ENCODE measurements around the gene VPS37B.
A peak's percentile ranks its signal among the peaks of the same experiment; 100 is the strongest.

The VPS37B gene

DNA sequence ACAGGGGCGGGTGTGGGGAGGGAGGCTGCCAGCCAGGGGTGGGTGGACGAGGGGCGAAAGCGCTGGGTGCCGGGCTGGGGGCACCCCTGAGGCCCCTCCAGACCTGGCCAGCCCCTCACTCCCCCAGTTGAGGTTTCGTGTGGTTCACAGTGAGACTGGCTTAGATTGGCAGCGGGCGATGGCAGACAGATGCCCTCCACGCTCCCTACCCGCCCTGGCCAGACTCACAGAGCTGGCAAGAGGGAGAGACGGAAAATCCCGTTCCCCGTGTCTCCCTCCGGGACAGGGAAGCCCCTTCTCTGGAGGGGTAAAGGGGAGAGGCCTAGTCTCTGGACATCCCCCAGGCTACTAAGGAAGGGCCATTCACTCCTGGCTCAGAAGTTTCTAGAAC is 33.2 kb upstream of the VPS37B start:
- DNase-seq (ENCODE audit: low read depth in 1 of 2, low spot score in 1 of 2): no peak
- no peak overlapping the region for H3K4me3 ChIP-seq (replicated peaks; ENCODE audit: insufficient read depth, low read length)
- TF ChIP-seq SPI1 (IDR thresholded peaks at IDR 0.05; ENCODE audit: borderline replicate concordance, low read depth): no peak
- TF ChIP-seq CTCF (IDR thresholded peaks at IDR 0.05; ENCODE audit: insufficient read depth, low read length): no peak
- TF ChIP-seq REST (IDR thresholded peaks at IDR 0.05; ENCODE audit: insufficient replicate concordance, low read depth): no peak
- TF ChIP-seq GABPA (IDR thresholded peaks at IDR 0.05; ENCODE audit: low read depth): no peak
- TF ChIP-seq POLR2AphosphoS5 (IDR thresholded peaks at IDR 0.05; ENCODE audit: low read depth): no peak
- H3K27me3 ChIP-seq (ENCODE audit: insufficient read depth, poor library complexity, severe bottlenecking): no peaks in the 10 kb centered on the region
- no peak overlapping the region for H3K27ac ChIP-seq (replicated peaks)

GRCh38 chr12:122928404-122929147 is 32.7 kb upstream of the VPS37B start:
- H3K27me3 ChIP-seq (ENCODE audit: insufficient read depth, poor library complexity, severe bottlenecking): no peaks in the 10 kb centered on the region
- TF ChIP-seq REST (IDR thresholded peaks at IDR 0.05; ENCODE audit: insufficient replicate concordance, low read depth) (no peak), GABPA (IDR thresholded peaks at IDR 0.05; ENCODE audit: low read depth) (no peak), SPI1 (IDR thresholded peaks at IDR 0.05; ENCODE audit: borderline replicate concordance, low read depth) (no peak), POLR2AphosphoS5 (IDR thresholded peaks at IDR 0.05; ENCODE audit: low read depth) (no peak), CTCF (IDR thresholded peaks at IDR 0.05; ENCODE audit: insufficient read depth, low read length) (no peak)
- no peak overlapping the region for H3K4me3 ChIP-seq (replicated peaks; ENCODE audit: insufficient read depth, low read length)
- DNase-seq (ENCODE audit: low read depth in 1 of 2, low spot score in 1 of 2): no peak
- no peak overlapping the region for H3K27ac ChIP-seq (replicated peaks)

- Histone ChIP-seq H3K4me3 (replicated peaks; ENCODE audit: insufficient read depth, low read length) (no peak overlapping the region), H3K27me3 (ENCODE audit: insufficient read depth, poor library complexity, severe bottlenecking) (no peaks in the 10 kb centered on the region), H3K27ac (replicated peaks) (no peak overlapping the region)
- no peak for DNase-seq (ENCODE audit: low read depth in 1 of 2, low spot score in 1 of 2)
- TF ChIP-seq POLR2AphosphoS5 (IDR thresholded peaks at IDR 0.05; ENCODE audit: low read depth): no peak
- TF ChIP-seq GABPA (IDR thresholded peaks at IDR 0.05; ENCODE audit: low read depth): no peak
- no peak for TF ChIP-seq REST (IDR thresholded peaks at IDR 0.05; ENCODE audit: insufficient replicate concordance, low read depth)
- TF ChIP-seq SPI1 (IDR thresholded peaks at IDR 0.05; ENCODE audit: borderline replicate concordance, low read depth): peak; percentile 44; the same call in 1 of the 2 replicates
- no peak for TF ChIP-seq CTCF (IDR thresholded peaks at IDR 0.05; ENCODE audit: insufficient read depth, low read length)
Observed at GRCh38 chr12:122927756-122928403, 32.0 kb upstream of the VPS37B start.
